ENCODE measurements around the gene BMPR1A. TPM values are rescaled to one million over a fixed set of nuclear protein-coding genes. Genes with fewer than 3 reads are reported as not detected.

BMPR1A gene
- total RNA-seq = 72.3 and 87.5 TPM in 2 replicates

GRCh38 chr10:86756511-86757112 is at the start of gene BMPR1A:
Gene BMPR1A, plus strand, starts transcription at chr10:86756619. Its CDS starts 119,400 bp downstream, at chr10:86876019.

GRCh38 chr10:86957471-86958115 is 201.2 kb downstream of the BMPR1A start, which contains the start of gene MMRN2:
Gene MMRN2, minus strand, starts transcription at chr10:86957615. Its CDS starts 74 bp downstream, at chr10:86957541.

GRCh38 chr10:86958116-86958900 is 201.9 kb downstream of the BMPR1A start, which contains the start of gene SNCG:
Gene SNCG, plus strand, starts transcription at chr10:86958599. Its CDS starts 99 bp downstream, at chr10:86958698.

GRCh38 chr10:86968271-86968993 is 212.0 kb downstream of the BMPR1A start, which contains the start of gene ADIRF:
Gene ADIRF, plus strand, starts transcription at chr10:86968482. Its CDS starts 63 bp downstream, at chr10:86968545.

Small RNAs within 50 kb of the gene (small RNA-seq; reads per million reads assigned to genes)
- 6.1 reads per million, percentile 83 among the genes with 10 or more reads in this experiment for gene RNU1-19P

Other genes starting within 250 kb of the BMPR1A start
- 39.8 and 48.4 TPM in 2 replicates for gene WAPL, start 234.8 kb upstream of the BMPR1A start, total RNA-seq
- not detected in 2 replicates for gene OPN4, start 102.1 kb upstream of the BMPR1A start, total RNA-seq
- under 0.01 TPM in 1 of 2 replicates, not detected in the other for gene LDB3, start 88.1 kb upstream of the BMPR1A start, total RNA-seq
- gene MMRN2, start 201.0 kb downstream of the BMPR1A start, total RNA-seq = 1.5 and 1.6 TPM in 2 replicates
- 1.5 and 3.2 TPM in 2 replicates for gene SNCG, start 202.0 kb downstream of the BMPR1A start, total RNA-seq
- 10.4 and 24.4 TPM in 2 replicates for gene ADIRF, start 211.9 kb downstream of the BMPR1A start, total RNA-seq